Measurements from ENCODE around the gene PGAM4.
"Not testable (repeated sequence)": the region's sequence is repeated elsewhere in the genome, so short reads cannot be mapped to it uniquely, and the experiment has no call there.

Gene PGAM4

GRCh38 chrX:77969538-77969937, at the start of gene PGAM4:
Gene PGAM4 (minus strand): TSS chrX:77969638. CDS start chrX:77969638, 0 bp downstream.
- DNase-seq (ENCODE audit: low read depth): no peak

- DNase-seq (ENCODE audit: low read depth): no peak
Measured at GRCh38 chrX:78011846-78012245, 42.4 kb upstream of the PGAM4 start.

GRCh38 chrX:77979870-77980269, 10.4 kb upstream of the PGAM4 start:
- DNase-seq (ENCODE audit: low read depth): no peak

GRCh38 chrX:77977518-77977917, 8.1 kb upstream of the PGAM4 start:
- no peak for DNase-seq (ENCODE audit: low read depth)

GRCh38 chrX:77977095-77977494, 7.7 kb upstream of the PGAM4 start:
- DNase-seq (ENCODE audit: low read depth): no peak

GRCh38 chrX:77975755-77976154, 6.3 kb upstream of the PGAM4 start:
- DNase-seq (ENCODE audit: low read depth): no peak

- no peak for DNase-seq (ENCODE audit: low read depth)
Measured at GRCh38 chrX:77967631-77968030, 1.8 kb downstream of the PGAM4 start.

GRCh38 chrX:77966361-77966760, 3.1 kb downstream of the PGAM4 start:
- no peak for DNase-seq (ENCODE audit: low read depth)

GRCh38 chrX:77962068-77962902, 7.2 kb downstream of the PGAM4 start:
- no peak for DNase-seq (ENCODE audit: low read depth)

GRCh38 chrX:77961063-77961462, 8.4 kb downstream of the PGAM4 start:
- no peak for DNase-seq (ENCODE audit: low read depth)

GRCh38 chrX:77960567-77960966, 8.9 kb downstream of the PGAM4 start:
- DNase-seq (ENCODE audit: low read depth): no peak

- DNase-seq (ENCODE audit: low read depth): no peak
Measured at GRCh38 chrX:77953708-77954107, 15.7 kb downstream of the PGAM4 start.

- no peak for DNase-seq (ENCODE audit: low read depth)
Measured at GRCh38 chrX:77953302-77953701, 16.1 kb downstream of the PGAM4 start.

- no peak for DNase-seq (ENCODE audit: low read depth)
Measured at GRCh38 chrX:77952173-77952572, 17.3 kb downstream of the PGAM4 start.

GRCh38 chrX:77949840-77950239, 19.6 kb downstream of the PGAM4 start:
- DNase-seq (ENCODE audit: low read depth): no peak

GRCh38 chrX:77946571-77946970, 22.9 kb downstream of the PGAM4 start:
- DNase-seq (ENCODE audit: low read depth): no peak

GRCh38 chrX:77945910-77946545, 23.4 kb downstream of the PGAM4 start:
- DNase-seq (ENCODE audit: low read depth): no peak

- not testable (repeated sequence) for DNase-seq (ENCODE audit: low read depth)
Measured at GRCh38 chrX:77945031-77945430, 24.4 kb downstream of the PGAM4 start.

GRCh38 chrX:77938083-77938680, 31.3 kb downstream of the PGAM4 start:
- no peak for DNase-seq (ENCODE audit: low read depth)

GRCh38 chrX:77937291-77937690, 32.1 kb downstream of the PGAM4 start:
- no peak for DNase-seq (ENCODE audit: low read depth)

GRCh38 chrX:77936299-77936698, 33.1 kb downstream of the PGAM4 start:
- DNase-seq (ENCODE audit: low read depth): no peak

GRCh38 chrX:77935886-77936285, 33.6 kb downstream of the PGAM4 start:
- no peak for DNase-seq (ENCODE audit: low read depth)

GRCh38 chrX:77930581-77930980, 38.9 kb downstream of the PGAM4 start:
- no peak for DNase-seq (ENCODE audit: low read depth)
